ENCODE results near the gene ZBTB1.

GRCh38 chr14:64474698-64475097 lies 29.9 kb upstream of the ZBTB1 start:
- TF ChIP-seq CTCF (IDR thresholded peaks at IDR 0.05): no peak
- no peak for TF ChIP-seq POLR2A (IDR thresholded peaks at IDR 0.05)

Measured in adrenal gland (tissue), 5 donors.